GM03348 (cell line): ENCODE measurements around the gene SRGAP2B.
"Not testable (repeated sequence)": the region's sequence is repeated elsewhere in the genome, so short reads cannot be mapped to it uniquely, and the experiment has no call there.

Experiments used
- DNase-seq: peaks from one replicate; pipeline ENCODE4 v3.0.0; 2012; ENCODE audit warnings: low spot score

Gene SRGAP2B

DNA sequence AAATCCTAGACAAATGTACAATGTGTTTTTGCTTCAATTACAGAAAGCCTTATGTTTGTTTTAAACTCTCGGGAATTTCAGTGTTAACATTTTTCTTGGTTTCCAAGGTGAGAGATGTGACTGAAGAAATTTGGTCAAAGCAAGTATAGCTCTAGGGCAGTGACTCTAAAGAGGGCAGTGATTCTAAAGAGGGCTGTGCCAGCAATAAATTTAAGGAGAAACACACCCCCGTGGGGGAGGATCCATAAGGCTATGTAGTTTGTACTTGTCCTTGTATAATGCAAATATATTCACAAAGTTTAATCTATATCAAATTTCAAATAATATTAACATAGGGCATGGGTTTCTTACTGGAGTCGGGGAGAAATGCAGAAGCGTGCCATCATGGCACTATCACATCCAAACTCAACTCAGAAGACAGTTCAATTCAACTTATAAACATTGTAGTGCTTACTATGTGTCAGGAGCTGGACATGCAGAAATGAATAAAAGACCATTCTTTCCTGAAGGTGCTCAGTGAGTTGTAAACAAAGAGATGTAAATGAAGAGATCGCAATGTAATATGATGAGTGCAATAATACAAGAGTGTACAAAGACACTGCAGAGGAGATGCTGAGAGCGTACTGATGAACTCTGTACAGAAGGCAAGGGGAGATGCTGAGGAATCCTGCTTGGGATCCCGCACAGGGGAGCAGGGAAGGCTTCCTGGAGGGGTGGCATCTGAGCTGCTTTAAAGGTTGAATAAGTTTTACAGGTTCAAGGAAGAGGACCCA, 12.5 kb downstream of the SRGAP2B start:
- not testable (repeated sequence) for DNase-seq

DNA sequence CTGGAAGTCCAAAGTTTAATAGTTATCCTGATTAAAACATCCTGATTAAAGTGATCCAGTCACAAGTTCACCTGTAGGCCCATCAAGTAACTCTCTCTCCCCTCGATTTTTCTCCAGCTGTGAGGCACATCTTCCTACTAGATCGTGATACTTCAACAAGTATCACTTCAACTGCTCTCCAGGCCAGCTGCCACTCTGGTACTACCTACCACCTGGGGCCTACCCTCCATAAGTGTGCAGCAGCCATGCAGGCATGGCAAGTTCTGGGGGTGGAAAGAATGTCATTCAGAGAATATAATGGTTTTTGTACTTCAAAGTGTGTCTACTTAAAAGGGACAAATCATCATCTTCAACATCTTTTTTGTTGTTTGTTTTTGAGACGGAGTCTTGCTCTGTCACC, 14.9 kb downstream of the SRGAP2B start:
- DNase-seq, result not testable (repeated sequence)

DNA sequence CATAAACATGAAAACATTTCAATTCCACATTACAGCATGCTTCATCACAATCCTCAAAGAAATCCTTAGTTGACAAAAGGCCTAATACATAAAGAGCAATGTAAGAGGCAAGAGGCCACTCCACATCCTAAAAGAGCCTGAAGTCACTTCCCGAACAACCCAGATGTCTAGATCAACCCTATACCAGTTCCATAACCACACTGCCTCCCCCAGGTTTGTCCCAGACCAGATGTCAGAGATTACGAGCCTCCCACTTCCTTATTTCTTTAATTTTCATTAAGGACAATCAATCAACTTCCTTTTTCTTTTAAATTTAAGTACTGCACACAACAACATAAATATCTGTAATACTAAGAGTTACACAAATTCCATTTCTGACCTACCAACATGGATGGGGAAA, 15.4 kb downstream of the SRGAP2B start:
- DNase-seq, result not testable (repeated sequence)

DNA sequence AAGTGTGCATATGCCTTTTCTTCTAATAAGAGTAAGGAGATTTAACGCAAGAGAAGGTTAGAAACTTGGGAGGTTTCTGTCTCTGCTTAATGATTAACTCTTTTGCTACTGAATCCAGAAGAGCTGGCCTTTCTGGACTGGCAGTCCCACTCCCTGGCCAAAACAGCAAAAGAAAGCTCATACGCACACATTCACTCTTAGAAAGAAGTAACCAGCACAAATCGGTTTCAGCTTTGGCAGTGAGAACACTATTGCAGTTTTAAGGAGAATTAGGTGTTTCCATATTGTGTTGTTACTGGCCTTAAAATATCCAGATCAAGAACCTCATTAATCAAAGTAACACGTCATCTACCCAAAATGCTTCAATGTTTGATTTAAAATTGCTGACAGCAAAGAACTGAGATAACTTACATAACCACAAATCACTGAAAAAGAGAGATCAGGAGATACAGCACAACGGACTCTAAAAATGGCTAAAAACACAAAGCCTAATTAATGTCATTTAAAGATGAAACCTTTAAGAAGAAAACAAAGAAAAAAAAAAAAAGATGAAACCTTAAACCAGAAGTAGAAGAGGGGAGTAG, 16.2 kb downstream of the SRGAP2B start:
- DNase-seq, result not testable (repeated sequence)

DNA sequence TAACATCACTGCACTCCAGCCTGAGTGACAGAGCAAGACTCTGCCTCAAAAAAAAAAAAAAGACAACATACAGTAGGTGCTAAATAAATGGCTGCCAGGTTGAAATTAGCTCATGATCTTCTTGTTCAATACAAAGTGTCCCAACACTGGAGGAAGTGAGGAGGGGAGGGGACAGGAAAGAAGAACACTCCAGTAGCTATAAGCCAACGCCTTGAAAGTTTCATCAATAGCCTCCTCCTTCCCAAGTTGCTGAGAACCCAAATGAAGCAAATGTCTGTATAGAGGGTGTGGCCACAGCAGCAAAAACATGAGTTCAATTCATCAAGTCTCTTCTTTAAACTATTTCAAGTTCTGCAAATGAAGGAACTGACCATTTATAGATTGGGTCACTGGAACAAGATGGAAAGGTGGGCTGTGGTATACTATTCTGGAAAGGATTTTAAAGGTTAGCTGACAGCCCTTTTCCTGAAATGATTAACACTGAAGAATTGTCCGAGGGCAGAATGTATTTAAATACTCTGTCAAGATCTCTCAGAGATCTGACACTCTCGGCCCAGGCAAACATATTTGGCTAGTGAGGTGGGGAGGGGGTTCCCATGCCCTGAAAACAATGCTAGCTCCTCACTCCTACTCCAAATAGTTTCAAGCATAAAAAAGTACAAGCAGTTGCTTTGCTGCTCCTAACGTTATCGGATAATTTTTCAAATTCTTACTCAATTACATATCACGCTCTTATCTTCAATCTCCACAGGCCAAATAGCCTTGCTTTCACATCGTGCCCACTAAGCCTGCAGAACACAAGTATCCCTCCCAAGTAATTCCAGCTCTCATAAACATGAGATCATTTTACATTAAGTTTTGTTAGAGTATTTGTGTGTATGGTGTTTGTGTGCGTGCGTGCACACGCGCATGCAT, 17.0 kb downstream of the SRGAP2B start:
- not testable (repeated sequence) for DNase-seq

DNA sequence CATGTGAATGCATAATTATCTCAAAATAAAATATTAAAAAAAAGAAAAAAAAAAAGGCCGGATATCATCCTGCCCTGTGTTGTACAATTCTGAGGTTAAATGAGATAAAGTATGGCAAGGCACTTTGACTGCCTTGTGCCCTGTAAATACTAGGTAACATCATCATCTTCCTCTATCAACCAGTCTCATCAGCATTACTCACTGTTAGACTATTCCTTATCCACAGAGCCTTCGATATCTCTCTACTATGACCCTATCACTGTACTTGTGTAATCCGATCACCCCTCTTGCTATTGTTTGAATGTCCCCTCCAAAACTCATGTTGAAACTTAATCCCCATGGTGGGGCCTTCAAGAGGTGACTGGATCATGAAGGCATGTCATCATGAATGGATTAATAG, 18.3 kb downstream of the SRGAP2B start:
- DNase-seq, result not testable (repeated sequence)

DNA sequence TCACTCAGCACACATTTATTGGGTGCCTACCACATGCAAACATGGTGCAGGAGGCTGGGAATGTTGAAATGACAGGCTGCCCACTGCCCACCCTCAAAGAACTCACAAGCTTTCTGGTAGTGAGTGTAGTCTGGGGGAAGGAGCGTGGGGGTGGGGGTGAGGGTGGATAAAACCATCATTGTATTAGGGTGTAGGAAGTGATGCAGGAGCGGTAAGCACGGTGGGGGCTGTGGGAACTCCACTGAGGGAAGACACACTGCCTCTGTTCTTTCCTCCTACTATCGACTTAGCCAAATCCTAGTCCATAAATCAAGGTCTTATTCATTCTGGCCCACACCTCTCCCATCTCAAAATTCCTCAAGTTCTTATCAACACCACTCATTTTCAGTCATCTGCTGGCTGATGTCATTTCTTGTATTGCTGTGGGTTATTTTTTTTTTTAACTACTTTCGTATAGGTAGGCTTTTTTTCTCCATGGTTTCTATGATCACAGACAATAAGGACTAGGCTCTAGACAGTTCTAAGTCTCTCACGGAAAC, 21.0 kb downstream of the SRGAP2B start:
- not testable (repeated sequence) for DNase-seq

DNA sequence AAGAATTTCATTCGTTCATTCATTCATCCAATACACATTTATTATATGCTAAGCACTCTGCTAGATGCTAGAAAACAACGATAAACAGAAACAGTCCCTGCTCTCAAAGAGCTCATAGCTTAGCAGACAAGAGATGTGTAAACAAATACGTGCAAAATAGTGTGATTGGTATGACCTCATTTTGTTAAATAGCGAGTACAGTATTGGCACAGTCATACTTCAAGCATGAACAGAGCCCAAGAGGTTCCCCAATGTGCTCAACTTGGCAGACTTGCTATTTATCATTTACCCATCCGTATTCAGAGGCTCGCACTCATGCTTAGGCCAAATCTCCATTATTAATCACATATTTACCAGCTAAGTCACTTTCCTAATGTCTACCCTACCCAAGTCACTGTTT, 23.6 kb downstream of the SRGAP2B start:
- DNase-seq, result not testable (repeated sequence)

DNA sequence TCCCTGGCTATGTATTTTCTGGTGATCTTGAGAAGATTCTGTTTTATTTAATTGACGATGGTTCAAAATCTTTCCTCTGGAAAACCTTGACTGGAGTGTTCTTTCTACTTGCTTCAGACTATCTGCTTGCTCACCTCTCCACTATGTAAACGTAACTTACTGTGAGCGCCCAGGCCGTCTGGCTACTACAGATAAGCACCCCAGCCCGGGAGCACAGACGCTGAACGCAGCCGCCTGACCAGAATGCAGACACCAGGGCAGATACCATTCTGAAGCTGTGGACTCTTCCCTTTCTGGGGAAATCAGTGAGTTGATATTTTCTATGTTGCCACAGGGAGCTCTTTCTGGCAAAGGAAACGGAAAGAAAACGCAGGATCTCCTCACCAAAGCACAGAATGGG, 28.6 kb downstream of the SRGAP2B start:
- DNase-seq, result not testable (repeated sequence)

DNA sequence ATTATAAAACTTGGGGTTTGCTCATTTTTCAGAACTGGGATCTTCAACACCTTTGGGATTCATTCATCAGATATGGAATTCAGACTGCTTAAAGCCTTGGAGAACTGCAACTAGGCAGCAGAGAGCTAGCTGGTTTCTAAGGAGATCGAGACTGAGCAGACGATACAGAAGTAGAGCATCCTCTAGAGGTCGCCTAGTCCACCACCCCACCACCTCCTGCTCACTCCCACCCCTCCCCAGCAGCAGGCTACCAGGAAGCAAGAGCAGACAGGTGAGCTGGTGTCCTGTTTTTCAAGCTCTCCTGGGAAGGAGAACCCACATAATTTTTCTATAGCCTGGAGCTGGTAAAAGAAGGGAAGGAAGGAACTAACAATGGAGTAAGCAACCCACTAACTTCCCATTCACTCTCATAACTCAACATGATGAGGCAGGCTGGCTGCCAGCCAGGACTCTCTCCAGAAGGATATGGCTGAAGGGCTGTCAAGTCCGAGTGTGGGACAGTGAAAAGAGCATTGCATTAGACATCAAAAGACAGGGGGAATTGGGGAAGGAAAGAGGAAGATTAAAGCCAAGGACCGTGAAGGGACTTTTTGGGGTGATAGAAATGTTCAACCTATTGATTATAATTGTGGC, 29.8 kb downstream of the SRGAP2B start:
- not testable (repeated sequence) for DNase-seq

DNA sequence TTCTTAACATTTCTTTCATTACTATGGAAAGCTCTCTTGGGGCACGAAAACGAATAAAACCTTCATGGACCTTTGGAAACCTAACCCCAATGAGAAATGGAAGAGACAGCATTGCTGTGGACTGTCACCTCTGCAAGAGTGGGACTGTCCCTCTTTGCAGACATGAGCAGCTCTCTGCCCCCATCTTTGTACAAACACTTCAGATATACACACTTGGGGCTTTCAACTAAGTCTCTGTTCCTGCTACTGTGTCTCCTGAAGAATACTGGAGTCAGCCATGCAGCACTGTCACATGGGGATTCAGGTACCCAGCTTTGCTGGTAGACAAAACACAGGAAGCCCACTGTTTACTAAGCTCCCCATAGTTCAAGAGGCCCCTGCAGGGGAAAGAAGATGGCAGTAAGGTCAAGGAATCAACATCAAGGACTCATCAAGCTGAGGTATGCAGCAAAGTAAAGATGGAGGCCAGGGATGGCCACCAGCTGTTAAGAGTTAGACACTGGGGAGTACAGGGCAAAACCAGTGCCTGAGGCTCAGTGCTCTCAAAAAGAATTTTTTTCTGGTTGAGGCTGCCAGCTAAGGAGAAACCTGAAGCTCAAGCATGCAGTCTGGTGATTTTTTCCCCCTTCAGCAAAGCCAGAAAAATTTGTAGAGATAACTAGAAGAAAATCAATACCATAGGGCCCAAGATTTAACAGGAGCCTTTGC, 31.0 kb downstream of the SRGAP2B start:
- DNase-seq, result not testable (repeated sequence)

DNA sequence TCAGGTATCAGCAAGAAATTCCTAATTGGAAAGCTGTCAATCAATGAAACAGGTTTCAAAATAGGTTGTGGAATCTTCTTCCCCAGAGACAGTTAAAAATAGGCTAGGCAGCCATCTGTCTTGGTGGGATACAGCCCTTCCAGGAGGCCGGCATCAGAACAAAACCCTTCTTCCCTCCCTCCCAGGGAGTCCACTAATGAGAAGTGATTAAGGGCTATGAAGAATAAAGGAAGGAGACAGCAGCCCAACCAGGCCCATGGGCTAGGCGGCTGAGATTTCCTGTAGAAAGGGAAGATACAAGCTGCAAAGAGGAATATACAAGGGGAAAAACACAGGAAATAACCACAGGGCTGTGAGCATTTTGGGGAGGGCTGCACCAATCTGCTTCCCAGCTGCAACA, 31.8 kb downstream of the SRGAP2B start:
- not testable (repeated sequence) for DNase-seq

DNA sequence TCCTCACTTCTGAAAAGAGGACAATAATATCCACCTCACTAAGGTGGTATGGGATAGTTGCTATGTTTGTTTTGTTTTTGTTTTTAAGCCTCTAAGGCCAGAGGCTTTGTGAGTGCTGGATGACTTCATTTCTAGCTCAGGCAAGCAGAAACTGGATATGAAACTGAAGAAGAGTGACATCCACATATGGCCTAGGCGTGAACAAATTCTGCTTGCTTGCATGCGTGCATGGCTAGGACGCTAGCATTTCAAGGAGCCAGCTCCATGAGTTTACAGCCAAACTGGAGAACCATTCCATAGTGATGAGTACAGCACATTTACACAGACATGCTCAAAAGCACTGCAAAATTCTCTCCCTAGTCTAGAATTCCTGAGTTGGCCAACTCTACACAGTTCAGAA, 36.9 kb downstream of the SRGAP2B start:
- not testable (repeated sequence) for DNase-seq

DNA sequence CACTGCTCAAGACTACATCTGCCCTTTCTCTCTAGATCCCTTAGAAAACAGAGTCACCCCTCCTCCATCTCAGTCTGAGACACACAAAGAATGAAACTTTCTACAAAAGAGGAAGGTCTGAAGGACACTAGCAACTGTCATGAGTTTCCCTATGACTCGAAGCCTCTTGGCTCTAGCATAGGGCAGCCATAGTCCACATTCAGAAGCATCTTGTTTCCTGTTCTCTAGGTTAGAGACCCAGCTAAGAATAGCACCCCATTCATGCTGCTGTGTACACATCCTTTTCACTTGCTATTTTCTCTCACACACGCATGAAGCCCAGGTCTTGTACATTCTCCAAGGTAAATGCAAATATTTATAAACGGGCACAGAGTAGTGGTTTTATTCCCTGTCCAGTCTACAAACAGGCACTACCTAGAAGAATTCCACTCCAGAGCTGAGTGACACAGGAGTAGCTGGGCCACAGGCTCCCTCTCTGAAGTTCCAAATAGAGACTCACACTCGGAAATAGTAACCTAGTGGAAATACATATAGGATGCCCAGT, 39.8 kb downstream of the SRGAP2B start:
- DNase-seq, result not testable (repeated sequence)

DNA sequence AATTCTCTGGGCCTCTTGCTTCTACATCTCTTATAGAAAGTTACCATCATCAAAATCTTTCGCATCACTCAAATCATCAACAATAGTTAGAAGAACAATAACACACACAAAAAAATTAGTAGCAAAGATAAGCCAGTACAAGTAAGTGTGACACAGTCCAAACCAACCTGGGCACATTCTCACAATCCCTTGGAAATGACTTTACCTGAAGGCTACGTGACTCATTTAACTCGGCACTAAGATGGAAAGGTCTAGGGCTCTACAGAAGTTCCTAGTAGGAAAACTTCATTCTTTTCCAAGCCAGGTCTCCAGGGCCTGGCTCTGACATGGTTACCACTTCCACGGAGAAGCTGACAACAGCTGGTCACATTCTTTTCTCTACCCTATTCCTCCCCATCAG, 41.7 kb downstream of the SRGAP2B start:
- DNase-seq, result not testable (repeated sequence)

DNA sequence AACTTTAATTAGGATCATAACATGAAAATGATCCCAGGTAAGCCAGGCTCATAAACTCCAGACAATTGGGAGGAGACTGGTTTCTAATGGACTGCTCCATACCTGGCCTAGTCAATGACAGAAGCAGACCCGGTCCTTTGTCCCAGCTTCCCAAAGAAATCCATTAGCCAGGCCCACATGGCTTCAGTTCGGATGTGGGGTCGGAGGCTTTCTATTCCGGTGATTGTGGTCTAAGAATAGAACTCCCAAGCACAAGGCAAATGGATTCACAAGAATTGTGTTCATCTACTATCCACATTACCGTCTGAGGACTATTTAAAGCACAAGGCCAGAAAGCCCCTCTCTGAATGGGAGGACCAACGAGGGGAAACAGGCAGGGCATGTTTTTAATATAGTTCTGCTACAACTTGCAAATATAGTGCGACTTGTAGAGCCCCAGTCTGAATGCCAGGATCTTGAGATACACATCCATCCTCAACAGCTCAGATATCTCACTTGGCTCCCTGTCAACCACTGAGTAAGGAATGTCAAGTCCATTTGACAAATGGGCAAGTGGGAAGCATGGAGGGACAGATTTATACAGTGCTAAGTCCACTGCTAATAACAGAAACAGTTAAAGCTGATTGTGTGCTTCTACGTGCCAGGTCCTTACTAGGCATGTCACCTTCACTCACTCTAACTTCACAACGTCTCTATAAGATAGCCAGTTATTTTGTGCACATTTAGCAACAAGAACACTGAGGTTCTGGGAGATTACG, 42.9 kb downstream of the SRGAP2B start:
- not testable (repeated sequence) for DNase-seq

DNA sequence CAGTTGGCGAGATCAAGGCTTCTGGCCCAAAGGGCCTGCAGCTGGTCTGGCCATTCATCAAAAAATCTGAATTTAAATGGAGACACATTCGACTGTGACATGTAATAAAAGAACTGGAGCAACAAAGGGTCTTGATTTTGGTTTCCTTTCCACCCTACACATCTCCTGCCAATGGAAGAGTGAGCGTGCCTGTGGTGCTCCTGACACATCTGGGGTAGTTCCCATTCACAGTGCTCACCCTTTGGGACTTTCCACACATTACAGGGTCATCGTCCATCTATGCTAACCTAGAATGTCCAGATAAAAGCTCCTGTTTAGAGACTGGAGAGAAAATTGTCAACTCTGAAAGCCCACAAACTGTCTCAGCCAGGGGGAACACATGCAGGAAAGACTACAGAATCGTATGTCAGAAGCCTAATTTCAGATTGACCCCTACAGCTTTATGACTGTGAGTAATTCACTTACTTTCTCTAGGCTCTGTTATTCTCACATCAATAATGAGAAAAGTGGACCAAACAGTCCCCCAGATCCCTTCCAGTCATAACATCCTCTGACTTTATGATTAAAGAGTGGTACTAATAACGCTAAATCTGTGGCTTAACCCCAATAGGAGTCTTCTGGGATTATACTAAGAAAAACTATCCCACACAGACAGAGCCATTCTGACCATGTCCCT, 46.8 kb downstream of the SRGAP2B start:
- not testable (repeated sequence) for DNase-seq

DNA sequence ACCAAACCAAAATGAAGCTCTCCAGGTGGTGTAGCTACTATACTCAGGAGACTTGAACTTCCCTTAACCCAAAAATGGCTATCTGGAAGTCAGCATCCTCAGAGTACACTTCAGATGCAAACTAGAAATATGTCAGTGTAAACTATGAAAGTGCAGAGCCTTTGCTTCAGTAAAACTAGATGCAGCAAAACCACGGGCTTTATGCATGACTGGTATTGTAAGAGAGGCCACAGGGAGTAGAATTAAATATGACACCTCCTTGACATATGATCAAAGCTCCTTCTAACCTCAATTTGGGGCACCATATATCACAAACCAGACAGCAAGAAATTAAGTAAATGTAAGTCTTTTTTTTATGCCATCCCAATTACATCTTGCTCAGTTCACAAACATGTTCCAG, 47.6 kb downstream of the SRGAP2B start:
- not testable (repeated sequence) for DNase-seq

DNA sequence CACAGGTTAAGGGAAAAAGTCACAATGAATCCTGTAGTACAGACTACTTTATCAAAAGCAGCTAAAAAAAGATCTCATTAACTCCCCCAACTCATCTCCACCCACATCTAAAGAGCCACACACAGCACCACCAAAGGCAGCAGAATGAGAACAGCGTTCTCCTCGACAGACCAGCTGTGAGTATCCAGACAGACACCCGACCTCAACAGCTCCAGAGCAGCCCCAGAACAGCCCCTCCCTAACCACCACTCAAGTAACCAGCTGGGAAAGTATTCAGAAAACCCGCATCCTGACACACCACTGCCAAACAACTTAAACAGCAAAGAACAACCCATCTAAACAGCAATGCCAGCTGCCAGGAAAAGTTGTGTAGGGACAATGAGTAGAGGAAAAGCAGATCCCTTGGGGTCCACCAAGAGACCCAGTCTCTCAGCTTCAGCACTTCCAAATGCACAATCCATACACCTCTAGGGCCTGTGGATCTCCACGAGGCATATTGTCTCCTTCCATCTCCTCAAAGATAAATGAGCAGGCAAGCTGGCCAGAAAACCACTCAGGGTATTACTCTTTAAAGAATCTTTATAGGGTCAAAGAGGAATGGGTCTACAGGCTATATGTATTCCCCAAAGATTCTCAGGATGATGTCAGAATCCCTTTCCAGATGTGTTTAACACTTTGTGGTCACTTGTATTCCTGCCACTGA, 49.4 kb downstream of the SRGAP2B start:
- not testable (repeated sequence) for DNase-seq
